ENCODE measurements around the gene RNF26.

GRCh38 chr11:119347940-119348605, 13.7 kb downstream of the RNF26 start:
- TF ChIP-seq CTCF (conservative IDR thresholded peaks at IDR 0.05 in 1 of 2, IDR thresholded peaks at IDR 0.05 in 1 of 2; ENCODE audit: extremely low read depth in 1 of 2, insufficient read depth in 1 of 2, low read depth in 1 of 2, low read length in 2 of 2) (no peak), EZH2 (IDR thresholded peaks at IDR 0.05; ENCODE audit: borderline replicate concordance, low read length) (no peak)
